Fibroblast of skin of left biceps (primary cell): ENCODE measurements around the gene TK2.
"Not testable (repeated sequence)": the region's sequence is repeated elsewhere in the genome, so short reads cannot be mapped to it uniquely, and the experiment has no call there.

Experiments used
- DNase-seq, 2 experiments: peaks; one replicate each; pipeline ENCODE4 v3.0.0-alpha.2; 2013; ENCODE audit warnings: low read depth in 2 of 2

TK2 gene

DNA sequence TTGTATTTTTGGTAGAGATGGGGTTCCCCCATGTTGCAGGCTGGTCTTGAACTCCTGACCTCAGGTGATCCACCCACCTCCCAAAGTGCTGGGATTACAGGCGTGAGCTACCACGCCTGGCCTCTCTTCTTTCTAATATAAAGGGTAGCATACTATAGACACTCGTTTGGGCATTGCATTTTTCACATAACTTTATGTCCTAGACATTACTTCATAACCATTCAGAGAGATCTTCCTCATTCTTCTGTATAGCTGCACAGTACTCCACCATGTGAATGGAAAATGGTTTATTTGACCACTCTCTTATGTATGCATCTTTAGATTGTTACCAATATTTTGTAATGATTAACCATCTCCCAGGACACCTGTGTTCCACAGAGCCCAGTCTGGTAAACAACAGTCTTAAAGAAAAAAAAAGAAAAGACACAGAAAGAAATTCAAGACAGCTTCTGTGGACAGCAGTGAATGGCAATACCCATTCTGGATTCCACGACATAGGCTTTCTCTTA is 42.1 kb downstream of the TK2 start:
- no peak for DNase-seq

DNA sequence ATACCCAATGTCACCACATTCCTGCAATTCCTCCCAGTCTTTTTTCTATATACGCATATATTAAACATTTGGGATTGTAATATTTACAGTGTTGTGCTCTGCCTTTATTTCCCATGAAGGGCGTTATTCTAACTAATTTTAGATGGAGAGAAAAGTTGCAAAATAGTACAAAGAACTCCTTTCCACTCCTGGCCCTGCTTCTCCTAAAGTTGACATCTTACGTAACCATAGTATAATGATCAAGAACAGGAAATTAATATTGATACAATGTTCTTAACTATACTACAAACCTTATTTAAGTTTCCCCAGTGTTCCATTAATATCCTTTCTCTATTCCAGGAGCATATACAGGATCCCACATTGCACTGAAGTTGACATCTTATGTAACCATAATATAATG is 46.3 kb downstream of the TK2 start:
- no peak for DNase-seq

DNA sequence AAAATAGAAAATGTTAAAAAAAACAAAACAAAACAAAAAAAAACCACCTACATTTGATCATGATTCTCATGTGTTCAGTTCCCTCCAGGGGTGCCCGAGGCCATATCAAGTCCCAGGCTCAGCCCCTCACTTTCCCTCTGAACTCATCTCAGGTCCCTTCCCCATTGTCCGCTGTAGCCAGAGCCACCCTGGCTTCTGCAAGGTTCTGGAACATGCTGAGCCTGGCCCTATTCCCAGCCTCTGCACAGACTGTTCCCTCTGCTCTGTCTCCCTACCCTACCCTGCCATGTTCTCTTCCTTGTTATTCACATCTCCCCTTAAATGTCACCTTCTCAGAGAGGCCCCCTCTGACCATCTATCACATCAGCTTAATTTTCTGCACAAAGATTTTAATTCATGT is 46.9 kb downstream of the TK2 start:
- no peak for DNase-seq

DNA sequence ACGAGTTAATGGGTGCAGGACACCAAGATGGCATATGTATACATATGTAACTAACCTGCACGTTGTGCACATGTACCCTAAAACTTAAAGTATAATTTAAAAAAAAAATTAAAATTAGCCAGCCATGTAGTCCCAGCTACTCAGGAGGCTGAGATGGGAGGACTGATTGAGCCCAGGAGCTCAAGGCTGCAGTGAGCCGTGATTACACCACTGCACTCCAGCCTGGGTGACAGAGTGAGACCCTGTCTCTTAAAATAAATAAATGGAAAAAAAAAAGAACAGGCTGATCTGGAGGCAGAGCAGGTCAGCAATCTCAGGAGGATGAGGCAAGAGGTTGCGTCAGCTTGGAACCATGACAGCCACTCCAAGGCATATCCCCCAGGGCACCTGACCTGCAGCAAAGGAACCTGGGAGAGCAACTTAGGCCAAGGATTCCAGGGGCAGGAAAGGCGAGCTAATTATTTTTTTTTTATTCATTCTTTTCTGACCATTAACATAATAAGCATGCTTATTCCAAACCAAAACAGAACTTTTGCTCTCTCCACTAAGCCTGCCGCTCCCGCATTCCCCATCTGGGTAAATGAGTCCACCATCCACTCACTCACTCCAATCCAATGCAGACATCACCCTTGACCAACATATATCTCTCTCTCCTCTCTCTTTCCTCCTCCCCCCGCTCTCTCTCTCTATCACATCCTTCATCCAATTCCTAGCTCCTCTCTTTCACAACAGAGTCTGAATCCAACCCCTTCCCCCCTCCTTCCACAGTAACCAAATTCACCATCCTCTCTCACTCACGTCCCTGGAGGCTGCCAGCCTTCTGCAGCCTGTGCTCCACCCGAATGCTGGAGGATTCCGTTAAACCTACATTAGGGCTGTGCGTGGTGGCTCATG is 47.7 kb downstream of the TK2 start:
- DNase-seq: no peak

DNA sequence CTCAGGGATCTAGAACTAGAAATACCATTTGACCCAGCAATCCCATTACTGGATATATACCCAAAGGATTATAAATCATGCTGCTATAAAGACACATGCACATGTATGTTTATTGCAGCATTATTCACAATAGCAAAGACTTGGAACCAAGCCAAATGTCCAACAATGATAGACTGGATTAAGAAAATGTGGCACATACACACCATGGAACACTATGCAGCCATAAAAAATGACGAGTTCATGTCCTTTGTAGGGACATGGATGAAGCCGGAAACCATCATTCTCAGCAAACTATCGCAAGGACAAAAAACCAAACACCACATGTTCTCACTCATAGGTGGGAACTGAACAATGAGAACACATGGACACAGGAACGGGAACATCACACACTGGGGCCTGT is 48.4 kb downstream of the TK2 start:
- not testable (repeated sequence) for DNase-seq

DNA sequence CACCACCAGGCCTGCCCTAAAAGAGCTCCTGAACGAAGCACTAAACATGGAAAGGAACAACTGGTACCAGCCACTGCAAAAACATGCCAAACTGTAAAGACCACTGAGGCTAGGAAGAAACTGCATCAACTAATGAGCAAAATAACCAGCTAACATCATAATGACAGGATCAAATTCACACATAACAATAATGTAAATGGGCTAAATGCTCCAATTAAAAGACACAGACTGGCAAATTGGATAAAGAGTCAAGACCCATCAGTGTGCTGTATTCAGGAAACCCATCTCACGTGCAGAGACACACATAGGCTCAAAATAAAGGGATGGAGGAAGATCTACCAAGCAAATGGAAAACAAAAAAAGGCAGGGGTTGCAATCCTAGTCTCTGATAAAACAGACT is 52.0 kb downstream of the TK2 start:
- DNase-seq: not testable (repeated sequence)

DNA sequence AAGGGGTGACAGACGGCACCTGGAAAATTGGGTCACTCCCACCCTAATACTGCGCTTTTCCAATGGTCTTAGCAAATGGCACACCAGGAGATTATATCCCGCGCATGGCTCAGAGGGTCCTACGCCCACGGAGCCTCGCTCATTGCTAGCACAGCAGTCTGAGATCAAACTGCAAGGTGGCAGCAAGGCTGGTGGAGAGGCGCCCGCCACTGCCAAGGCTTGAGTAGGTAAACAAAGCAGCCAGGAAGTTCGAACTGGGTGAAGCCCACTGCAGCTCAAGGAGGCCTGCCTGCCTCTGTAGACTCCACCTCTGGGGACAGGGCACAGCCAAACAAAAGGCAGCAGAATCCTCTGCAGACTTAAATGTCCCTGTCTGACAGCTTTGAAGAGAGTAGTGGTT is 53.7 kb downstream of the TK2 start:
- DNase-seq: not testable (repeated sequence)

DNA sequence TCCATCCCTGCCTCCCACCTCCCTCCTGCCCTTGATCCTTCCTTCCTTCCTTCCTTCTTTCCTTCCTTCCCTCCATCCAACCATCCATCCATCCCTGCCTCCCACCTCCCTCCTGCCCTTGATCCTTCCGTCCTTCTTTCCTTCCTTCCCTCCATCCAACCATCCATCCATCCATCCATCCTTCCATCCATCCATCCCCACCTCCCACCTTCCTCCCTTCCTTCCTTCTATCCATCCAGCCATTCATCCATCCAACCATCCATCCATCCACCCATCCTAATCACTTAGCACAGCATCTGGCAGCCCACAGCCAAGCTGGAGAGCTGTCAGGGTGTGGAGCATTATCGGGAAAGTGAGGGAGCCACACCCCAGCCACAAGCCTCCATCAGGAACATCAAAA is 54.5 kb downstream of the TK2 start:
- DNase-seq: no peak

DNA sequence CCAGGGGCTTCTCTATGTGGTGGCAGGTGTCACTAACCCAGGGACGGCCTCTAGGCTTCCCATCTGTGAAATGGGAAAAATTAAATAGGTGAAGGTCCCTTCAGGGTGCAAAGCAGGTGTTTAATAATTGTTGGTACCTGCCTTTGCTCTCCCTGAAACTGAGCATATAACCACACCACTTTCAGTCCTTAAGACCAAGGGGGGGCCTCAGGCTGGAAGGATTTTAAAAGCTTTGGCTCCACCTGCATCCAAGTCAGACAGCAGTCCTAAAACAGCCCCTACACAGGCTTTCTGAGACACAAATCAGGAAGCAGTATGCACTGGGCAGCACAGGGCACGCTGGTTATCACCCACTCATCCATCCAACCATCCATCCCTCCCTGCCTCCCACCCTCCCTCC is 55.0 kb downstream of the TK2 start:
- DNase-seq: no peak

DNA sequence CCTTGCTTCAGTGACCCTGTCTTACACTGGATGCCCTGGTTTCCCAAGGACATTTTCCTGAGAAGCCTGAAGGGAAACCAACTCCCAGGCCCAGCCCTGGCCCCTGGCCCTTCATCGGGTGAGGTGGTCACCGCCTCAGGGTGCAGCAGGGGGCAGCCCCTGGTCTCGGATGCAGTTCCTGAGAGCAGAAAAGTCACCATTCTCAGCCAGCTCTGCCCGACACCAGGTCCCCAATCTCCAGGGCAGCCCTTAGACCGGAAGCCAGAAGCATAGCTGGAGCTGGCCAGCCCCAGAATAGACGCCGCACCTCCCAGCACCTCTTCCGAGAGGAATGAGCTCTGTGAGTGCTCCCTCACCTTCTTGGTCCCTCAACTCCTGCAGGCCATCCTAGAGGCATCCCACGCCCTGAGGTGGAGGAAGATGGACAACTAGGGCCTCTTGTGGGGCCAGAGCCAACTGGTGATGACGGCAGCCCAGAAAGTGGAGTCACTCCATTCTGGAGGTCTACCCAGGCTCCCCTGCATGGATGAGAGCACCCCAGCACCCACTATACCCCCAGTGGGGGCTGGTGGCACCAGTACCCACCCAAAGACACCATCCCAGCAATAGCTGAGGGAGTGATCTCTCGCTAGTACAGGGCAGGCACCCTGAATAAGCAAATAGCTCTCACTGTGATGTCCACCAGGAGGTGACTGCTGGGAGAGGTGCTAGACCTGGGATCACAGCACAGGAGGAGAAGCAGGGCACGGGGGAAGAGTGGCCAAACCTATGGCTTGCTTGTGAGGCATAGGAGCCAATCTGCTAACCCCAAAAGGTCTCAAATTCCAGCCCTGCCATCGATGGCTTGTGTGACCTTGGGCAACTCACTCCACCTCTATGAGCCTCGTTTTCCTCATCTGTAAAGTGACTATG is 56.2 kb downstream of the TK2 start:
- DNase-seq: no peak

DNA sequence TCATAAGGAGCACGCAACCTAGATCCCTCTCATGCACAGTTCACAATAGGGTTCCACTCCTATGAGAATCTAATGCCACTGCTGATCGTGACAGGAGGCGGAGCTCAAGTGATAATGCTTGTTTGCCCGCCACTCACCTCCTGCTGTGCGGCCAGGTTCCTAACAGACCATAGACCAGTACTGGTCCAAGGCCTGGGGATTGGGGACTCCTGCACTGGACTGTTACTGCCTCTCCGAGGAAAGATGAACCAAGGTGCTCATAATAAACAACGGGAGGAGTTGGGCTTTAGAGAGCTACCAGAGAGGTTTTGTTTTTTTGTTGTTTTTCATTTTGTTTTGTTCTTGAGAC is 58.2 kb downstream of the TK2 start:
- no peak for DNase-seq

DNA sequence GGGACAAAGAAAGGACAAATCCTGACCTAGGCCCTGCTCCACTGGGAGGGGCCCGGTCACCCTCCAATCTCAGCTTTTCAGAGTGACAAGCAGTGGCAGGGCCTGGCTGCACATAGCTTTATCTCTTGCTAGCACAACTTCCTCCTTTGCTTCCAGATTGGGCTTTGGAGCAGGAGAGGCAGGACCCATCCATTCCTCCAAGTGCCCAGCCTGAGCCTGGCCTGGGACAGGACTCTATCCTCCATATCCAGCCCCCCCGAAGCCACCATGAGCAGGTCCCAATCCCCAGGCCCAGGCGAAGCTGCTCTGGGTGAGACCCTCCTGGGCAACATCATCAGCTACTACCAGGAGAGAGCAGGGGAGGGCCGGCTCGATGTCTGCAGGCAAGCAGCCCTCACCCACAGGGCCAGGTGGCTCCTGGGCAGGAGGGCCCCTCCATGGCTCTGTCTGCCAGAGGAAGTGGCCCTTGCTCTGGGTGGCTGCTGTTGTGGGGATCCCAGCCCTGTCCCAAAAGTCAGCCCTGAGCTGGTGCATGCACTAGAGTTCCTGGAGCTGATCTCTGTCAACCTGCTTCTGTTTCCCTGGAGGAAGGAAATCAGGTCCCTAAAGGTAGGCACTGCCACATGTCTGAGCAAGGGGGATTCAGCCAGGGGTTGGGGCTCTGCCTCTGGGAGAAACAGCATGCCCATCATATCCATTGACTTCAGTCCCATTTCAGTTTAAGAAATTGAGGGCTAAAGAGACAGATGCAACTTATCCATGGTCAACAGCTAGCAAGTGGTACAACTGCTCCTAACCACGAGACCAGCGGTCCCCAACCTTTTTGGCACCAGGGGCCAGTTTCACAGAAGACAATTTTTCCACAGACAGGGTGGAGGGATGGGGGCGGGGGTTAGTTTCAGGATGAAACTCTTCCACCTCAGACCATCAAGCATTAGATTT is 58.9 kb downstream of the TK2 start:
- DNase-seq: no peak

DNA sequence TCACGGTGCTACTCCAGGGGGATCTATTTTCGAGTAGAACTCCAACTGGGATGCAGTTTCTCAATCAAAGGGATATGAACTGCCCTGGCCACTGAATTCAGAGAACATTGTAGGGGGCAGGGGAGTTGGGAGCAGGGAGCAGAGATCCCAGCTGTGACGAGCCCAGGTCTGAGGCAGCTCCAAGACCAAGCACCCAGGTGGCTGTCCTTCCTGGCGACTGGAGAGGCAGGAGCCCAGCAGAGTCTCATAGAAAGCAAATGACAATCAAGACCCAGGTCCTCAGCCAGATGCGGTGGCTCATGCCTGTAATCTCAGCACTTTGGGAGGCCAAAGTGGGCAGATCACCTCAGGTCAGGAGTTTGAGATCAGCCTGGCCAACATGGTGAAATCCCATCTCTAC is 60.1 kb downstream of the TK2 start:
- DNase-seq: no peak

DNA sequence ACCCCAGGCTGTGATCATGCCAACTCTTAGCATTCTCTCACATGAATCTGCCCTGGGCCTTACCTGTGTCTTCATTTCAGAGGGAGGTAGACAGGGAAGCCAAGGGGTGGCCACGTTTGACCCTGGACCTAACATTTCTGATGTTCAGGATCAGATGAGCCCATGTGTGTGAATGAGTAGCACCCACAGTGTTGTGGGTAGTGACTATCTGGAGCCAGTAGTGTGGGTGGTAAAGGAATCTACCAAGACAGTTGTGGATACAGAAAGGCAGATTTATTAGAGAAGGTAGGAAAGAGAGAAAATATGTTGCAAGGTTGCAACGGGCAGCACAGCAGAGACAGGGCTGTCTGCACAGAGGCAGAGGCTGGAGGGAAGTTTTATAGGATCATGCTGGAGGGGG is 60.5 kb downstream of the TK2 start:
- DNase-seq: no peak

DNA sequence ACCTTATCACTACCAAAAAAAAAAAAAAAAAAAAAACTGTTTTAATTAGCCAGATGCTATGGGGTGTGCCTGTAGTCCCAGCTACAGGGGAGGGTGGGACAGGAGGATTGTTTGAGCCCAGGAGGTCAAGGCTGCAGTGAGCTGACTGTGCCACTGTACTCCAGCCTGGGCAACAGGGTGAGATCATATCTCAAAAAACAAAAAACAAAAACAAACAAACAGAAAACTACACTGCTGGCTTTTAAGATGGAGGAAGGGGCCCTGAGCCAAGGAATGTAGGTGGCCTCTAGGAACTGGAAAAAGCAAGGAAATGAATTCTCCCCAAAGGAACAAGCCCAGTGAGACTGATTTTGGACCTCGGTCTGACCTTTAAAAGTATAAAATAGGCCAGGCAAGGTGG is 61.4 kb downstream of the TK2 start:
- DNase-seq: no peak

DNA sequence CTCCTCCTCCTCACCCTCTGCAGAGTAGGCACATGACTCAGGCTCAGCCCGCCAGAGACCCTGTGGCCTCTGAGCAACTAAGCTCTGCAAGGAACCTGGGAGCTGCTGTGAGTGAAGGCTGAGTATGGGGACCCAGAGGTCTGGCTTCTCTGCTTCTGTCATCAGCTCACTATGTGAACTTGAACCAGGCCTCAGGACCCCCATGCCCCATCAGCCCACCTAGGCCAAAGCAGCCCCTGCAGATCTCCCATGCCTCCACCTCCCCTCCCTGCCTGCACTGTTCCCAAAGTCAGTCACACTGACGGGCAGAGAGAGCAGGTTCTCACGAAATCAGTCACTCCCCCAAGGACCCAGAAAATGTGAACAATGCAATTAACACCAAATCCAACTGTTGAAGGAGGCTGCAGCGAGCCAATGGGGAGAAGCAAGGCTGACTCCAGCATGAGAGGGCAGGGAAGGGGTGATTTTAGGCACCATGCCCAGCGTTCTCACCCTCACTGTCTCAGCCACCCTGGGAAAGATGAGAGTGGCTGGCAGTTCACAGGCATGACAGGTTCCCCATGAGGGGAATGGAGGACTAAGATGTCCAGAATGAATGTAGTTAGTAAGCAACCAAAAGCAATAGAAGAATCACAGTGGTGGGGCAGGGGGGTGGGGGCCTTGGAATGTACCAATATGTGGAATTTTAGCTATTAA is 62.2 kb downstream of the TK2 start:
- DNase-seq: no peak

DNA sequence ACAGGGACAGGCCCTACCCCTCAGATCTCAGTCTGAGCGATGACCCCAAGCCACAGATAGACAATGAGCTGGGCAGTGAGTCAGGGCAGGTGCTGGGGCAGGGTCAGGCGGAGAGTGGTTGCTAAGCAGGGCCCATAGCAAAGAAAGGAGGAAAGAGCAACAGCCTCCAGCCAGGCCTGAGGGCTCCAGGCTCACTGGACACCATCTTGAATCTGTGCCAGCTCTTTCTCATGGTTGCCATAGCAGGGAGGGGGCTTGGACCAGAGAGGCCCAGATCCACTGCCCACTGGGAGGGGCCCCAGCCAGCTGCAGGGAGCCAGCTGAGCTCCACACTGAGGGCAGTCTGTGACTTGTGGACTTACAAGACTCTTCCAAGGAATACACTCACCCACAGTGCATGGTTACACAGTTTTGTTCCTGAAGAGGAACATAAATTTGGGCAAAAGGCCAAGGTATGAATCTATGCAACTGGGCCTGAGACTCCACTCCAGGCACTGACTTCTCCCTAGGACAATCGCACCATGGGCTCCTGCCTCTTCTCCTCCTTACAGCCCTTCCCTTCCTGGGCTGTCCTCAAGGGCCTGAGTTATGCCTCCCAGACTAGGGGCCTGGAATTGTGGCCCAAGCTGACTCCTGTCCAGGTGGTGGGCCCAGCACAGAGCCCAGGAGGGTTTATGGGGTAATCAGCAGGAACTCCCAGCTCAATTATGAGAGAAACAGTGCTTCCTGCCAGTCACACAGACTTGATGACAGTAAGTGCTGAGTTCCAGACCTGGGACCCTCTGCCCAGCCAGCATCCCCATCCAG is 62.9 kb downstream of the TK2 start:
- DNase-seq: peak in 1 of 2 experiments; percentile 27

DNA sequence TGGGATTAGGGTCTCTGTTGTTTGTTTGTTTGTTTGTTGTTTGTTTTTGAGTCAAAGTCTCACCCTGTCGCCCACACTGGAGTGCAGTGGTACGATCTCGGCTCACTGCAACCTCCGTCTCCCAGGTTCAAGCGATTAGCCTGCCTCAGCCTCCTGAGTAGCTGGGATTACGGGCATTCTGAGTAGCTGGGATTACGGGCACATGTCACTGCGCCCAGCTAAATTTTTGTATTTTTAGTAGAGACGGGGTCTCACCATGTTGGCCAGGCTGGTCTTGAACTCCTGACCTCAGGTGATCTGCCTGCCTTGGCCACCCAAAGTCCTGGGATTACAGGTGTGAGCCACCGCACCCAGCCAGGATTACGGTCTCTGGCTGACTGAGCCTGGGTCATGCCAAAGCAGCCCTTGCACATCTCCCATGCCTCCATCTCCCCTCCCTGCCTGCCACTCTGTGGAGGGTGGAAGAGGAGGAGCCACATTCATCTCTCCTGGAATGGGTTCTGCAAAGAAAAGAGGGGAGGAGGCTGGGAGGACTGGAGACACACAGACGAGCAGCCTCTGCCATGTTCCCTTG is 63.6 kb downstream of the TK2 start:
- no peak for DNase-seq

DNA sequence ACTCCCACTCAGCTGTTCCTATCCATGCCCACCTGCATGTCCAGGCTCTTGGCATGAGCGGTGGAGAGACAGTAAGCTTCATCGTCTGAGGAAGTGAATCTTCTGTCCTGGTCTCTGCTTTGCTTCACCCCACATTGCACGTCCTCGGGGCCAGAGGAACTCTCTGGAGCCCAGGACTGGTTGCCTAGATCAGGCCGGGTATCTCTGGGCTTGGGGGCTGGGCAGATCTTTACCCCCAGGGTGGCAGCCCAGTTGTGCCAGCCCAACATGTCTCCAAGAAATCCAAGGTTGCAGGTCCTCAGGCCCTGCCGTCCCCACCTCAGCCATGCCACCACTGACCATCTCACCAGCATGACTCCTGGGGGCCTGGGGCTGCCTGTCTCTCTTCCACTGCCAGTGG is 64.5 kb downstream of the TK2 start:
- DNase-seq: no peak
